Activated CD4-positive, alpha-beta T cell treated with anti-CD3 and anti-CD28 coated beads, Interleukin-2, amount 10 ng/mL, durations not matched to agents 24 days and 14 days (primary cell): ENCODE measurements around the gene SPDYE4. TPM values are rescaled to one million over a fixed set of nuclear protein-coding genes. Genes with fewer than 3 reads are reported as not detected.

ENCODE experiments used
- DNase-seq: peaks from one replicate; pipeline ENCODE4 v3.0.0; 2022
- H3K27ac Mint-ChIP-seq: one replicate; pipeline ENCODE4 v1.8.0; 2022; ENCODE audit warnings: mild to moderate bottlenecking, mixed read lengths
- H3K27me3 Mint-ChIP-seq: one replicate; pipeline ENCODE4 v1.8.0; 2022; ENCODE audit warnings: mixed read lengths
- H3K36me3 Mint-ChIP-seq: one replicate; pipeline ENCODE4 v1.8.0; 2022; ENCODE audit warnings: low read depth, mild to moderate bottlenecking, mixed read lengths
- H3K4me1 Mint-ChIP-seq: one replicate; pipeline ENCODE4 v1.8.0; 2021; ENCODE audit warnings: mixed read lengths
- H3K4me3 Mint-ChIP-seq: one replicate; pipeline ENCODE4 v1.8.0; 2022; ENCODE audit warnings: mild to moderate bottlenecking, moderate library complexity, mixed read lengths
- H3K9me3 Mint-ChIP-seq: one replicate; pipeline ENCODE4 v1.8.0; 2021; ENCODE audit warnings: mixed read lengths
- intact Hi-C: fragments of 100-400 bp; cut with micrococcal nuclease; formaldehyde crosslinking; loops from one replicate; pipeline ENCODE4 v1.15.1; 2023
- total RNA-seq: library from RNA; stranded (reverse); gene quantifications from 2 replicates; pipeline ENCODE4 v1.2.3, GENCODE V29; 2022

The SPDYE4 gene
- total RNA-seq, 1 donor from 2014 or later = not detected

GRCh38 chr17:8725881-8726876 lies 32.2 kb downstream of the SPDYE4 start:
- H3K36me3 Mint-ChIP-seq = no peaks in the 10 kb centered on the region
- no peak overlapping the region for H3K4me3 Mint-ChIP-seq
- no peak for DNase-seq
- intact Hi-C loops = no loop called here
- H3K27me3 Mint-ChIP-seq = peaks cover 4% of the 10 kb centered on the region
- H3K9me3 Mint-ChIP-seq = no peaks in the 10 kb centered on the region
- no peaks in the 10 kb centered on the region for H3K4me1 Mint-ChIP-seq
- no peak overlapping the region for H3K27ac Mint-ChIP-seq

- Mint-ChIP-seq H3K27ac (no peak overlapping the region), H3K36me3 (no peaks in the 10 kb centered on the region), H3K4me1 (no peaks in the 10 kb centered on the region), H3K4me3 (no peak overlapping the region), H3K9me3 (no peaks in the 10 kb centered on the region), H3K27me3 (peaks cover 7% of the 10 kb centered on the region)
- intact Hi-C loops = no loop called here
- no peak for DNase-seq
These were observed 33.9 kb downstream of the SPDYE4 start for GRCh38 chr17:8724451-8724850.

- intact Hi-C loops = no loop called here
- no peaks in the 10 kb centered on the region for H3K9me3 Mint-ChIP-seq
- no peaks in the 10 kb centered on the region for H3K4me1 Mint-ChIP-seq
- H3K27me3 Mint-ChIP-seq = peaks cover 7% of the 10 kb centered on the region
- no peaks in the 10 kb centered on the region for H3K36me3 Mint-ChIP-seq
- DNase-seq = no peak
- no peak overlapping the region for H3K4me3 Mint-ChIP-seq
- H3K27ac Mint-ChIP-seq = no peak overlapping the region
These were observed 37.8 kb downstream of the SPDYE4 start for GRCh38 chr17:8720596-8720995.

- Mint-ChIP-seq H3K27me3 (peaks cover 7% of the 10 kb centered on the region), H3K36me3 (no peaks in the 10 kb centered on the region), H3K4me1 (no peaks in the 10 kb centered on the region), H3K4me3 (no peak overlapping the region), H3K27ac (no peak overlapping the region), H3K9me3 (no peaks in the 10 kb centered on the region)
- intact Hi-C loops = no loop called here
- no peak for DNase-seq
These were observed 38.8 kb downstream of the SPDYE4 start for GRCh38 chr17:8719291-8720246.

GRCh38 chr17:8718001-8718563 lies 40.3 kb downstream of the SPDYE4 start:
- H3K4me1 Mint-ChIP-seq = no peaks in the 10 kb centered on the region
- no peaks in the 10 kb centered on the region for H3K9me3 Mint-ChIP-seq
- intact Hi-C loops = no loop called here
- H3K27me3 Mint-ChIP-seq = peaks cover 7% of the 10 kb centered on the region
- DNase-seq = no peak
- no peak overlapping the region for H3K27ac Mint-ChIP-seq
- H3K36me3 Mint-ChIP-seq = no peaks in the 10 kb centered on the region
- no peak overlapping the region for H3K4me3 Mint-ChIP-seq

- no peaks in the 10 kb centered on the region for H3K9me3 Mint-ChIP-seq
- no peaks in the 10 kb centered on the region for H3K36me3 Mint-ChIP-seq
- no peak overlapping the region for H3K4me3 Mint-ChIP-seq
- H3K27ac Mint-ChIP-seq = no peak overlapping the region
- H3K27me3 Mint-ChIP-seq = no peaks in the 10 kb centered on the region
- DNase-seq = no peak
- intact Hi-C loops = no loop called here
- H3K4me1 Mint-ChIP-seq = no peaks in the 10 kb centered on the region
These were observed 44.5 kb downstream of the SPDYE4 start for GRCh38 chr17:8713878-8714277.

GRCh38 chr17:8713315-8713714 lies 45.0 kb downstream of the SPDYE4 start:
- no peaks in the 10 kb centered on the region for H3K27me3 Mint-ChIP-seq
- H3K36me3 Mint-ChIP-seq = no peaks in the 10 kb centered on the region
- no peaks in the 10 kb centered on the region for H3K9me3 Mint-ChIP-seq
- intact Hi-C loops = no loop called here
- H3K4me3 Mint-ChIP-seq = no peak overlapping the region
- H3K4me1 Mint-ChIP-seq = no peaks in the 10 kb centered on the region
- H3K27ac Mint-ChIP-seq = no peak overlapping the region
- DNase-seq = no peak

GRCh38 chr17:8712698-8713097 lies 45.6 kb downstream of the SPDYE4 start:
- H3K9me3 Mint-ChIP-seq = no peaks in the 10 kb centered on the region
- H3K4me3 Mint-ChIP-seq = no peak overlapping the region
- peaks cover 3% of the 10 kb centered on the region for H3K27me3 Mint-ChIP-seq
- intact Hi-C loops = no loop called here
- DNase-seq = no peak
- no peaks in the 10 kb centered on the region for H3K4me1 Mint-ChIP-seq
- no peak overlapping the region for H3K27ac Mint-ChIP-seq
- H3K36me3 Mint-ChIP-seq = no peaks in the 10 kb centered on the region

- Mint-ChIP-seq H3K9me3 (no peaks in the 10 kb centered on the region), H3K36me3 (no peaks in the 10 kb centered on the region), H3K27me3 (peaks cover 3% of the 10 kb centered on the region), H3K4me3 (no peak overlapping the region), H3K27ac (no peak overlapping the region), H3K4me1 (no peaks in the 10 kb centered on the region)
- no peak for DNase-seq
- intact Hi-C loops = no loop called here
These were observed 47.1 kb downstream of the SPDYE4 start for GRCh38 chr17:8711291-8711690.

GRCh38 chr17:8710813-8711212 lies 47.5 kb downstream of the SPDYE4 start:
- Mint-ChIP-seq H3K36me3 (no peaks in the 10 kb centered on the region), H3K27me3 (peaks cover 3% of the 10 kb centered on the region), H3K4me3 (no peak overlapping the region), H3K4me1 (no peaks in the 10 kb centered on the region), H3K27ac (no peak overlapping the region), H3K9me3 (no peaks in the 10 kb centered on the region)
- no peak for DNase-seq
- intact Hi-C loops = no loop called here

GRCh38 chr17:8709006-8709405 lies 49.3 kb downstream of the SPDYE4 start:
- H3K4me1 Mint-ChIP-seq = no peaks in the 10 kb centered on the region
- no peak for DNase-seq
- H3K27me3 Mint-ChIP-seq = peaks cover 8% of the 10 kb centered on the region
- no peak overlapping the region for H3K27ac Mint-ChIP-seq
- intact Hi-C loops = no loop called here
- H3K9me3 Mint-ChIP-seq = no peaks in the 10 kb centered on the region
- H3K36me3 Mint-ChIP-seq = no peaks in the 10 kb centered on the region
- H3K4me3 Mint-ChIP-seq = no peak overlapping the region

GRCh38 chr17:8708025-8708461 lies 50.3 kb downstream of the SPDYE4 start:
- no peaks in the 10 kb centered on the region for H3K4me1 Mint-ChIP-seq
- peaks cover 11% of the 10 kb centered on the region for H3K27me3 Mint-ChIP-seq
- DNase-seq = no peak
- intact Hi-C loops = no loop called here
- no peaks in the 10 kb centered on the region for H3K36me3 Mint-ChIP-seq
- no peaks in the 10 kb centered on the region for H3K9me3 Mint-ChIP-seq
- H3K27ac Mint-ChIP-seq = no peak overlapping the region
- H3K4me3 Mint-ChIP-seq = no peak overlapping the region

- H3K4me1 Mint-ChIP-seq = no peaks in the 10 kb centered on the region
- no peaks in the 10 kb centered on the region for H3K36me3 Mint-ChIP-seq
- H3K27ac Mint-ChIP-seq = no peak overlapping the region
- DNase-seq = no peak
- H3K27me3 Mint-ChIP-seq = peaks cover 11% of the 10 kb centered on the region
- no peaks in the 10 kb centered on the region for H3K9me3 Mint-ChIP-seq
- H3K4me3 Mint-ChIP-seq = no peak overlapping the region
- intact Hi-C loops = no loop called here
These were observed 50.9 kb downstream of the SPDYE4 start for GRCh38 chr17:8707332-8708024.
